Stimulated activated CD8-positive, alpha-beta memory T cell treated with anti-CD3 and anti-CD28 coated beads, Interleukin-7, amount 100 ng/mL, for 24 hours (primary cell): ENCODE results near the gene ANKRD52.
A peak's percentile ranks its signal among the peaks of the same experiment; 100 is the strongest.
"Not testable (repeated sequence)": the region's sequence is repeated elsewhere in the genome, so short reads cannot be mapped to it uniquely, and the experiment has no call there.

Experiments used
- DNase-seq: peaks from one replicate; pipeline ENCODE4 v3.0.0-alpha.2; 2020; ENCODE audit warnings: low read depth

The ANKRD52 gene

GRCh38 chr12:56258068-56258819, at the start of gene ANKRD52:
TSS of gene ANKRD52 (minus strand) at chr12:56258384. CDS start at chr12:56258269, 115 bp downstream.
- DNase-seq = peak; percentile 54

GRCh38 chr12:56307221-56307965, 49.2 kb upstream of the ANKRD52 start:
- DNase-seq = no peak

GRCh38 chr12:56304872-56305590, 46.8 kb upstream of the ANKRD52 start:
- no peak for DNase-seq

GRCh38 chr12:56304276-56304675, 46.1 kb upstream of the ANKRD52 start:
- no peak for DNase-seq

GRCh38 chr12:56300644-56301464, 42.7 kb upstream of the ANKRD52 start:
- DNase-seq = no peak

- peak; percentile 97 for DNase-seq
These were observed 41.9 kb upstream of the ANKRD52 start, which contains the start of gene CS for GRCh38 chr12:56299853-56300643. TSS of gene CS (minus strand) at chr12:56300330. CDS start at chr12:56300201, 129 bp downstream.

- DNase-seq = no peak
These were observed 41.2 kb upstream of the ANKRD52 start for GRCh38 chr12:56299308-56299852.

- no peak for DNase-seq
These were observed 40.6 kb upstream of the ANKRD52 start for GRCh38 chr12:56298828-56299227.

GRCh38 chr12:56297400-56297799, 39.2 kb upstream of the ANKRD52 start:
- no peak for DNase-seq

GRCh38 chr12:56296295-56296694, 38.1 kb upstream of the ANKRD52 start:
- no peak for DNase-seq

- DNase-seq = no peak
These were observed 35.6 kb upstream of the ANKRD52 start for GRCh38 chr12:56293795-56294194.

GRCh38 chr12:56288705-56289387, 30.7 kb upstream of the ANKRD52 start:
- no peak for DNase-seq

- no peak for DNase-seq
These were observed 28.1 kb upstream of the ANKRD52 start for GRCh38 chr12:56286044-56286830.

GRCh38 chr12:56284263-56284662, 26.1 kb upstream of the ANKRD52 start:
- DNase-seq = not testable (repeated sequence)

GRCh38 chr12:56282579-56282978, 24.4 kb upstream of the ANKRD52 start:
- no peak for DNase-seq

GRCh38 chr12:56282030-56282429, 23.8 kb upstream of the ANKRD52 start:
- no peak for DNase-seq

GRCh38 chr12:56280849-56281248, 22.7 kb upstream of the ANKRD52 start:
- DNase-seq = no peak

GRCh38 chr12:56278905-56279304, 20.7 kb upstream of the ANKRD52 start:
- no peak for DNase-seq

- DNase-seq = no peak
These were observed 16.1 kb upstream of the ANKRD52 start for GRCh38 chr12:56274299-56274698.
